HL-60 (cell line): Measurements from ENCODE around the gene MBTPS1.

Experiments used
- TF ChIP-seq, protein P1 (sequence below): IDR thresholded peaks from one replicate; pipeline ENCODE4 v1.5.1; 2011; ENCODE audit warnings: low read length, control low read depth, inconsistent platforms; ENCODE audit not compliant: insufficient read depth
- TF ChIP-seq, protein P2 (sequence below): IDR thresholded peaks from 2 replicates; pipeline ENCODE4 v1.6.1; 2012; ENCODE audit warnings: low read depth; ENCODE audit not compliant: insufficient replicate concordance

DNA sequence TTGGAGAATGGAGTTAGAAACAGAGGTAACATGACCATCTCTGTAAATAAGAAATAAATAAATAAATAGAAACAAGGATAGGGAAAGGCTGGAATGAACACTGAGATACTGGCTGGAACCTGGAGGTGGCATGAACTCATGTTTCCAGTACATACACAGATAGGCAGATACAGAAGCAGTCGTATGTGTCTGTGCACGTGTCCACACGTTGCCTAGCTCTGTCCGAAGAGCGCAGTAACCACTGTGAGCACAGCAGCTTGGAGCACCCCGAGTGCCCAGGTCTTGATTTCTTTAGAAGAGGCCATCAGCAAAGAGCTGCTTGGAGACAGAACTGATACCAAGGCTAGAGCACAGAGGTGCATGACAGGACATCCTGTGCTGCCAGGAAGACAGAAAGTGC lies 37.1 kb downstream of the MBTPS1 start:
- TF ChIP-seq, protein P1, sequence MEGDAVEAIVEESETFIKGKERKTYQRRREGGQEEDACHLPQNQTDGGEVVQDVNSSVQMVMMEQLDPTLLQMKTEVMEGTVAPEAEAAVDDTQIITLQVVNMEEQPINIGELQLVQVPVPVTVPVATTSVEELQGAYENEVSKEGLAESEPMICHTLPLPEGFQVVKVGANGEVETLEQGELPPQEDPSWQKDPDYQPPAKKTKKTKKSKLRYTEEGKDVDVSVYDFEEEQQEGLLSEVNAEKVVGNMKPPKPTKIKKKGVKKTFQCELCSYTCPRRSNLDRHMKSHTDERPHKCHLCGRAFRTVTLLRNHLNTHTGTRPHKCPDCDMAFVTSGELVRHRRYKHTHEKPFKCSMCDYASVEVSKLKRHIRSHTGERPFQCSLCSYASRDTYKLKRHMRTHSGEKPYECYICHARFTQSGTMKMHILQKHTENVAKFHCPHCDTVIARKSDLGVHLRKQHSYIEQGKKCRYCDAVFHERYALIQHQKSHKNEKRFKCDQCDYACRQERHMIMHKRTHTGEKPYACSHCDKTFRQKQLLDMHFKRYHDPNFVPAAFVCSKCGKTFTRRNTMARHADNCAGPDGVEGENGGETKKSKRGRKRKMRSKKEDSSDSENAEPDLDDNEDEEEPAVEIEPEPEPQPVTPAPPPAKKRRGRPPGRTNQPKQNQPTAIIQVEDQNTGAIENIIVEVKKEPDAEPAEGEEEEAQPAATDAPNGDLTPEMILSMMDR, result no peak
- TF ChIP-seq, protein P2, sequence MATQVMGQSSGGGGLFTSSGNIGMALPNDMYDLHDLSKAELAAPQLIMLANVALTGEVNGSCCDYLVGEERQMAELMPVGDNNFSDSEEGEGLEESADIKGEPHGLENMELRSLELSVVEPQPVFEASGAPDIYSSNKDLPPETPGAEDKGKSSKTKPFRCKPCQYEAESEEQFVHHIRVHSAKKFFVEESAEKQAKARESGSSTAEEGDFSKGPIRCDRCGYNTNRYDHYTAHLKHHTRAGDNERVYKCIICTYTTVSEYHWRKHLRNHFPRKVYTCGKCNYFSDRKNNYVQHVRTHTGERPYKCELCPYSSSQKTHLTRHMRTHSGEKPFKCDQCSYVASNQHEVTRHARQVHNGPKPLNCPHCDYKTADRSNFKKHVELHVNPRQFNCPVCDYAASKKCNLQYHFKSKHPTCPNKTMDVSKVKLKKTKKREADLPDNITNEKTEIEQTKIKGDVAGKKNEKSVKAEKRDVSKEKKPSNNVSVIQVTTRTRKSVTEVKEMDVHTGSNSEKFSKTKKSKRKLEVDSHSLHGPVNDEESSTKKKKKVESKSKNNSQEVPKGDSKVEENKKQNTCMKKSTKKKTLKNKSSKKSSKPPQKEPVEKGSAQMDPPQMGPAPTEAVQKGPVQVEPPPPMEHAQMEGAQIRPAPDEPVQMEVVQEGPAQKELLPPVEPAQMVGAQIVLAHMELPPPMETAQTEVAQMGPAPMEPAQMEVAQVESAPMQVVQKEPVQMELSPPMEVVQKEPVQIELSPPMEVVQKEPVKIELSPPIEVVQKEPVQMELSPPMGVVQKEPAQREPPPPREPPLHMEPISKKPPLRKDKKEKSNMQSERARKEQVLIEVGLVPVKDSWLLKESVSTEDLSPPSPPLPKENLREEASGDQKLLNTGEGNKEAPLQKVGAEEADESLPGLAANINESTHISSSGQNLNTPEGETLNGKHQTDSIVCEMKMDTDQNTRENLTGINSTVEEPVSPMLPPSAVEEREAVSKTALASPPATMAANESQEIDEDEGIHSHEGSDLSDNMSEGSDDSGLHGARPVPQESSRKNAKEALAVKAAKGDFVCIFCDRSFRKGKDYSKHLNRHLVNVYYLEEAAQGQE, result no peak
